Activated T-cell treated with anti-CD3 and anti-CD28 coated beads, Interleukin-2, amount 50 U/mL, for 24 hours (primary cell): ENCODE measurements around the gene CLPTM1L.
A peak's percentile ranks its signal among the peaks of the same experiment; 100 is the strongest.

Experiments used
- DNase-seq: peaks from one replicate; pipeline ENCODE4 v3.0.0-alpha.2; 2020
- H3K27ac Mint-ChIP-seq: 2 replicates; pipeline ENCODE4 v1.8.0; 2020; ENCODE audit warnings: mild to moderate bottlenecking, mixed read lengths
- H3K27me3 Mint-ChIP-seq: 2 replicates; pipeline ENCODE4 v1.8.0; 2020; ENCODE audit warnings: mixed read lengths
- H3K36me3 Mint-ChIP-seq: 2 replicates; pipeline ENCODE4 v1.8.0; 2020; ENCODE audit warnings: low read depth, mixed read lengths
- H3K4me1 Mint-ChIP-seq: 2 replicates; pipeline ENCODE4 v1.8.0; 2020; ENCODE audit warnings: low read depth, mixed read lengths
- H3K4me3 Mint-ChIP-seq: 2 replicates; pipeline ENCODE4 v1.8.0; 2020; ENCODE audit warnings: mild to moderate bottlenecking, moderate library complexity, mixed read lengths
- H3K9me3 Mint-ChIP-seq: 2 replicates; pipeline ENCODE4 v1.8.0; 2020; ENCODE audit warnings: mixed read lengths

The CLPTM1L gene

DNA sequence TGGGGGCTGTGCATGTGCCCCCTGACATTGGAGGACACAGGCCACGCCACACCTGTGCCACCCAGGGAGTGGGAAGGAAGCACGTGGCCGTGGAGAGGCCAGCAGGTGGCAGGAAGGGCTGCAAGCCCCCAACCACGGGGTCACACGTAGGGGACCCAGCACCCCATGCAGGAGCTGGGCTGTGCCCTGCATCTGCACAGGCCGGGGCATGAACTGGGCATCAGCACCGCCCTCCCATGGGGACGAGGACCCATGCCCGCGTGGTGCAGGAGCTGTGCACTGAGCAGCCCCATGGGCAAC lies 13.8 kb upstream of the CLPTM1L start:
- no peak for DNase-seq
- Mint-ChIP-seq H3K27ac (no peak overlapping the region), H3K4me1 (no peaks in the 10 kb centered on the region), H3K36me3 (no peaks in the 10 kb centered on the region), H3K27me3 (peaks cover 45% of the 10 kb centered on the region), H3K9me3 (no peaks in the 10 kb centered on the region), H3K4me3 (no peak overlapping the region)

DNA sequence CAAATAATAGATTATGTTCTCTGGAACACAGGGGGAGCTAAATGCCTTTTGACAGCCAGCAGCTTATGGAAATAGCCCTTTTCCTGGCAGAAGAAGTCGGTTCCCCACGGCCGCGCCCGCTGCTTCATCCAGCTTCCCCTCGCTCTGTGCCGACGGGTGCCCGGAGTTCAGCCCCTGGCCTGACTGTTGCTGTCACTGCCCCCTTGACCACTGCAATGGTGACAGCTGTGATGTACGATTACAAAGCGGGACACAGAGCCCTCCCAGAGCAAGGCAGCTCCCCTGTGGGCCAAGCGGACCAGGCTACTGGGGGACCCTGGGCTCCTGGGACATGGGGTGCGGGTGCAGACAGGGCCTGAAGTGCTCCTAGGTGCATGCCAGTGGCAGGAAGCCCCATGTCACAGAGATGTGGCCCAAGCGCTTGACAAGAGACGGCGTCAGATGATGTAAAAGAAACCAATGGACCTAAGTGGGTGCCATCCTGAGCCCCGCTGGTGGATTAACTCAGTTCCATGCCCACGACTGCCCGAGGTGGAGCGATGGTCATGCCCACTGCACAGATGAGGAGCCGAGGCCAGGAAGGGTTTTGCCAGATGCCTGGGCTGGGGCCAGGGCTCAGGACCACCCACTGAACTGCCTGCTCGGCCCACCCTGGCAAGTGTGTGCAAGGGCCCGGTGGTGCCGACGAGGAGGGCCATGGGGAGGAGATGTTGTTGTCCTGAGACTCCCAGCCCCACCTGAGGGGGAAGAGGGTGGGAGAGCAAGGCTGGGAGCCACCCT lies 13.2 kb upstream of the CLPTM1L start:
- DNase-seq = no peak
- peaks cover 40% of the 10 kb centered on the region for H3K27me3 Mint-ChIP-seq

DNA sequence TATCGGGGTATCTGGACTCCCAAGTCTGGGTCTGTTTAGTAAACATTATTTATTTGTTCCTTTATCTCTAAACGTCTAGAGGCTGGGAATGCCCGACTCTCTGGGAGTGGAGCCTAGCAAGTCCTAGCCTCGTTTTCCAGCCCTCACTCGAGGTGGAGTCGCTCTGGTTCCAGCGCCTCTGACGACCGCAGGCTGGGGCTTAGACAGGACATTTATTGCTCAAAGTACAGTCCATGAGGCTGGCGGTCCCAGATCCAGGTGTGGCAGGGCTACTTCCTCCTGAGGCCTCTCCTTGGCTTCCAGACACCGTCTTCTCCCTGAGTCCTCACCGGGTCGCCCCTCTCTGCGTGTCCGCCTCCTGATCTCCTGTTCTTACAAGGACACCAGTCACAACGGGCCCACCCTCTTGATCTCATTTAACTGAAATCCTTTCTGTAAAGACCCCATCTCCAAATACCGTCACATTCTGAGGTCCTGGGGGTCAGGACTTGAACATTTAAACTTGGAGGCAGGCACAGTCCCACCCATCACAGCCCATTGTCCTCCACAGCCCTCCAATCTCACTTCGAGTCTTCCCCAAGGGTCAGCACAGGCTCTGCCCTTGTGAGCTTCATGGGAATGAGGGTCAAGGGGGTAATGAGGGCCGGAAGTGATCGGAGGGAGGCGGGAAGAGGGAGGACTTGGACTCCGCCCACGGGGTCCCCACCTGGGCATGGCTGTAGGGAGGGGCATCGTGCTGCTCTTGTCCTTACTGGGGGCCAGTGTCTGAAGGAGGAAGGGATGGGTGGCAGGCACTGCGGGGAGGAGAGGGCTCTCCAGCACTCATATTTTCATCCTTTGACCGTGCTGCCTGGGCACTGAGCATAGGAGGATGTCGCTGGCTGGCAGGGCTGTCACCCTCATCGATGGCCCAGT lies 12.2 kb upstream of the CLPTM1L start:
- Mint-ChIP-seq H3K36me3 (no peaks in the 10 kb centered on the region), H3K4me3 (no peak overlapping the region), H3K9me3 (no peaks in the 10 kb centered on the region), H3K4me1 (no peaks in the 10 kb centered on the region), H3K27me3 (peaks cover 32% of the 10 kb centered on the region), H3K27ac (no peak overlapping the region)
- DNase-seq = no peak

More for the DNA sequence above, 13.2 kb upstream of the CLPTM1L start:
- H3K27ac Mint-ChIP-seq = no peak overlapping the region
- no peaks in the 10 kb centered on the region for H3K9me3 Mint-ChIP-seq
- no peaks in the 10 kb centered on the region for H3K4me1 Mint-ChIP-seq
- H3K4me3 Mint-ChIP-seq = no peak overlapping the region
- no peaks in the 10 kb centered on the region for H3K36me3 Mint-ChIP-seq

DNA sequence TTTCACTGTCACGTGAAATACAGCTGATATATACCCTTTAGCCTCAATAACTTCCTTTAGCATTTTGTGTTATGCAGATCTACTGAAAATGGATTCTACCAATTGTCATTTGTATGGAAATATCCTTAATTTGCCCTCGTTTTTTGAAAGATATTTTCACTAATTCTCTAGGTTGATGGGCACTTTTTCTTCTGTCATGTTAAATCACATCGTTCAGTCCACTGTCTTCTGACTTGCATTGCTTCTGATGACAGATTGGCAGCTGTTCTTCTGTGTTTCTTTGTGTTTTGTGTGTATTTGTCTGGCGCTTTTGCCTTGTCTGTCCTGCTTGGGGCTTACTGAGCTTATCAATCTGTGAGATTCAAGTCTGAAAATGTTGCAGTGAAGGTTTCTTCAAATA lies 9.7 kb upstream of the CLPTM1L start:
- H3K4me3 Mint-ChIP-seq = no peak overlapping the region
- no peak for DNase-seq

DNA sequence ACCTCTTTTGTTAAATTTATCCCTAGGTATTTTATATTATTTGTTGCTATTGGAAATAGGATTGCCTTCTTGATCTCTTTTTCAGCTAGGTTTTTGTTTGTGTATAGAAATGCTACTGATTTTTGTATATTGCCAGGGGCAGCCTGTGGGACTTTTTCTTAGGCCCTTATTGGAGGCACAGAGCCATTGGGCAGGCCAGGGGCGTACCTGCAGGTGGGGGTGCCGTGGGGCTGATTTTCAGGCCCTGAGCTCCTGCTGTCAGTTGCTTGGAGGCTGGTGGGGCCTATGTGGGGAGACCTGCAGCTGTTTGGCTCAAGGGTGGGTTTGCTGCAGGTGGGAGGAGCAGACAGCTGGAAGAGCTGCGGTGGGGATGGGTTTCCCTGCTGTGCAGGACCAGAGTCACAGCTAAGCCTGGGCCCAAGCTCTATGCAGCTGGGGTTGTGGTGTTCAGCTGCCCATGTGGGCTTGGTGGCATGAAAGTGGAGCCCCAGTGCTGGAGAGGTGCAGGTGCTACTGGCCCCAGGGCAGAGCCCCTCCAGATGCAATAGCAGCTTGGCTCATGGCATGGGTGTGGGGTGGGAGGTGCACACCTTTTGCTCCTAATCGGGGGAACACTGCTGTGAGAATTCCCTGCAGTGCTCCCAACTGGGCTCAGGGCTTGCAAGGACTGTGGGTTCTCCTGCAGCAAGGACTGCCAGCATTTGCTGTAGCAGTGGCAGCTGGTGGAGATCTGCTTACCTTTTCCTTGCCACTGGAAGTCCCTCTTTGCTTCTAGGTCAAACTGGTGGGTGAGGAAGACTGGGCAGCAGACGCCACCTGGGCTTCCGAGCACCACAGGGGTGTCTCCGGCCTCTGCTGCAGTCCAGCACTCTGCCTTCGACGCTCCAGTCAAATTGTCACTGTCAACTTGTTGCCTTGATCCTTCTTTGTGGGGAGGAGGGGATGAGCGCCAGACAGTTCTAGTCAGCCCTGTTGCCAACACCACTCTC lies 7.6 kb upstream of the CLPTM1L start:
- H3K27ac Mint-ChIP-seq = no peak overlapping the region
- no peak overlapping the region for H3K4me3 Mint-ChIP-seq
- no peaks in the 10 kb centered on the region for H3K36me3 Mint-ChIP-seq
- H3K4me1 Mint-ChIP-seq = no peaks in the 10 kb centered on the region
- peaks cover 5% of the 10 kb centered on the region for H3K27me3 Mint-ChIP-seq
- DNase-seq = no peak
- no peaks in the 10 kb centered on the region for H3K9me3 Mint-ChIP-seq

More for the DNA sequence above, 9.7 kb upstream of the CLPTM1L start:
- Mint-ChIP-seq H3K27ac (no peak overlapping the region), H3K4me1 (no peaks in the 10 kb centered on the region), H3K27me3 (peaks cover 13% of the 10 kb centered on the region), H3K9me3 (no peaks in the 10 kb centered on the region), H3K36me3 (no peaks in the 10 kb centered on the region)

DNA sequence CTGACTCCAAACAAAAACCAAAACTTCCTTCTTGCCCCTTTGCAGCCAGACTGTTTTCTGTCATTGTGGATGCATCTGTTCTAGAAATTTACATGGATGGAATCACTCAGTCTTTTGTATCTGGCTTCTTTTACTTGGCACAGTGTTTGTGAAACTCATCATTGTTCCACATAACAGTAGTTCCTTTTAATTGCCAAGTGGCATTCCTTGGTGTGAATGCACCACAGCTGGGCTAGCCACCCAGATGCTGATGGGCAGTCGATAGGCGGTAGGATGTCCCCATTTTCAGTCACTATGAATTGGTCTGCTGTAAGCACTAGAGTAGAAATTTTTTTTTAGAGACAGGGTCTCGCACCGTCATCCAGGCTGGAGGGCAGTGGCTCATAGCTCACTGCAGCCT lies 6.3 kb upstream of the CLPTM1L start:
- peaks cover 2% of the 10 kb centered on the region for H3K4me1 Mint-ChIP-seq
- H3K27ac Mint-ChIP-seq = no peak overlapping the region
- no peaks in the 10 kb centered on the region for H3K36me3 Mint-ChIP-seq
- no peak overlapping the region for H3K4me3 Mint-ChIP-seq
- no peaks in the 10 kb centered on the region for H3K27me3 Mint-ChIP-seq
- no peak for DNase-seq
- H3K9me3 Mint-ChIP-seq = no peaks in the 10 kb centered on the region

DNA sequence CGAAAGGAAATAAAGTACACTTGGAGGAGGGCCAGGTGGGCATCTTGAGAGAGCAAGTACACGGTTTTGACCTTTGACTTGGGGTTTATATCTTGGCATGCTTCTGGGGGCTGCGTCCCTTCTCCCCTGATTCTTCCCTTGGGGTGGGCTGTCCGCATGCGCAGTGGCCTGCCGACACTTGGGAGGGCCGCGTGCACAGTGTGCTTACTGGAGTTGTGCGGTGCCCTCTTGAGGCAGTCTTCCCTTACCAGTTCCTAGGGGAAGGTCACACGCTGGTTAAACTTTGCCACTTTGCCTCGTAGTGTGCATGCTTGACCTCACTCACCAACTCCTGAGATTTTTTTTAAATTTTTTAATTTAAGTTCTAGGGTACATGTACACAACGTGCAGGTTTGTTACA lies 4.3 kb upstream of the CLPTM1L start:
- H3K4me1 Mint-ChIP-seq = peaks cover 8% of the 10 kb centered on the region
- no peaks in the 10 kb centered on the region for H3K9me3 Mint-ChIP-seq
- no peak overlapping the region for H3K4me3 Mint-ChIP-seq
- no peak overlapping the region for H3K27ac Mint-ChIP-seq
- H3K27me3 Mint-ChIP-seq = no peaks in the 10 kb centered on the region
- DNase-seq = no peak
- peaks cover 1% of the 10 kb centered on the region for H3K36me3 Mint-ChIP-seq

DNA sequence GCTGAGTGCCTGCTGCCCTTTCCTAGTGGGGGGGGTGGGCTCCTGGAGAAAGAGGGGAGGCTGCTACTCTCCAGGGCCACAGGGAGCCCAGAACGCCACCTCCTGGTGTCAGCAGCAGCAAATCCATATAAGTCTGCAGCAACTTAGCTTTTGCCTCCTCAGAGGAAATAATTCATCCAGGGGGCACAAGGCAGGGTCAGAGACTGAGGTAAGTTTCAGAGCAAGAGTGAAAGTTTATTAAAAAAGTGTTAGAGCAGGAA lies 4.0 kb upstream of the CLPTM1L start:
- Mint-ChIP-seq H3K9me3 (no peaks in the 10 kb centered on the region), H3K27me3 (no peaks in the 10 kb centered on the region), H3K4me3 (no peak overlapping the region), H3K27ac (no peak overlapping the region), H3K4me1 (peaks cover 11% of the 10 kb centered on the region), H3K36me3 (peaks cover 5% of the 10 kb centered on the region)
- DNase-seq = no peak

DNA sequence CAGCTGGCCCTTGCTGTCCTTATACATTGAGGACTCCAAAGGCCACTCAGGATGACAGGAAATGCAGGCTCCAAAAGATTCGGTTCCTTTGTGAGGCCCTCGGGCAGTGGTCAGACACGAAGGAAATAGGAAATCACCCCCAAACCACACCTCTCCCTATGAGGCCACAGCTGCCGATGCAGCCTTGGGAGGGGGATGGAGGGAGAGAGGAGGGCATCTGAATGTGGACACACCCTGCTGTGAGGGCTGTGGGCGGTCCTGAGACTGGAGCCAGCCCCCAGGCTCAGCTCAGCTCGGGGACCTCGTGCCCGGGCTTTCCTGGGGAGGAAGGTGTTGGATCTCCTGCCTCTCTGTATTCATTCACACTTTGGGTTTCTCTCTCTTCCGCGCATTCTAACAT lies 2.7 kb upstream of the CLPTM1L start:
- no peaks in the 10 kb centered on the region for H3K9me3 Mint-ChIP-seq
- DNase-seq = no peak
- H3K4me1 Mint-ChIP-seq = peaks cover 20% of the 10 kb centered on the region
- H3K27ac Mint-ChIP-seq = no peak overlapping the region
- H3K27me3 Mint-ChIP-seq = no peaks in the 10 kb centered on the region
- H3K36me3 Mint-ChIP-seq = peaks cover 18% of the 10 kb centered on the region
- H3K4me3 Mint-ChIP-seq = no peak overlapping the region

DNA sequence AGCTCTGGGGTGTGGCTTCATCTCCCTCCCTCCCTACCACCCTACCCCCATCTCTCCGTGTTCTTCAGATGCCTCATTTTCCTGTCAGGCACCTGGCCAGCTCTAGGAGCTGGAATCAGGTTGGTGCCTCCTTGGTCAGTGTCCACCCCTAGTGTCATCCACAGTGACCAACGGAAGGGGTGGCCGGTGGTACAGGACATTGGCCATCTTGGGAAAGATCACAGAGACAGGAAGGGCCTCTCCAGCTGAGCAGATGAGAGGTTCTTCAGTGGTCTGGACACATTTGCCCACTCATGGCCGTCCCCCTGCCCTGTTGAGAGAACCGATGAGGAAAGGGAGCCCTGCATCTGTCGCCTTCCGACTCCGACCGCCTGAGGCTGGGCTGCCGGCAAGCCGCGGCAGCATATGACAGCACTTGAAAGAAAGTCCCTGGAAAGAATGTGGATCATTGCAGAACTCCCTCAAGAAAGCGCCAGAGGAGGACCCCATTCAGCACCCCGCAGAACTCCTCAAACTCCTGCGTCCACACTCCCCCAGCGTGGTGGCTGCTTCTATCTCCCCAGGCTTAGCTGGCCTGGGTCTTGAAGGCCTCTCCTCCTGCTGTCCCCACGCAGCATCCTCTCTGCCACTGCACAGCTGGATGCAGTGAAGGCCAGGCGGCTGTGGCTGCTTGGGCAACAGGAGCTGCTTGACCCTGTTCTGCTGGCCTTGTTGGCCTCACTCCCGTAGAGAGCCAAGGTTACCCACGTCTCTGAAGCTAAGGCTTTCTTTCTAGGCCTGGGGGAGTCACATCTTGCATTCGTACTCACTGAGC lies 1.9 kb upstream of the CLPTM1L start:
- peaks cover 25% of the 10 kb centered on the region for H3K36me3 Mint-ChIP-seq
- DNase-seq = no peak
- peaks cover 24% of the 10 kb centered on the region for H3K4me1 Mint-ChIP-seq
- H3K4me3 Mint-ChIP-seq = peak overlapping the region; percentile 81
- H3K27ac Mint-ChIP-seq = peak overlapping the region; percentile 82
- no peaks in the 10 kb centered on the region for H3K9me3 Mint-ChIP-seq
- H3K27me3 Mint-ChIP-seq = no peaks in the 10 kb centered on the region

DNA sequence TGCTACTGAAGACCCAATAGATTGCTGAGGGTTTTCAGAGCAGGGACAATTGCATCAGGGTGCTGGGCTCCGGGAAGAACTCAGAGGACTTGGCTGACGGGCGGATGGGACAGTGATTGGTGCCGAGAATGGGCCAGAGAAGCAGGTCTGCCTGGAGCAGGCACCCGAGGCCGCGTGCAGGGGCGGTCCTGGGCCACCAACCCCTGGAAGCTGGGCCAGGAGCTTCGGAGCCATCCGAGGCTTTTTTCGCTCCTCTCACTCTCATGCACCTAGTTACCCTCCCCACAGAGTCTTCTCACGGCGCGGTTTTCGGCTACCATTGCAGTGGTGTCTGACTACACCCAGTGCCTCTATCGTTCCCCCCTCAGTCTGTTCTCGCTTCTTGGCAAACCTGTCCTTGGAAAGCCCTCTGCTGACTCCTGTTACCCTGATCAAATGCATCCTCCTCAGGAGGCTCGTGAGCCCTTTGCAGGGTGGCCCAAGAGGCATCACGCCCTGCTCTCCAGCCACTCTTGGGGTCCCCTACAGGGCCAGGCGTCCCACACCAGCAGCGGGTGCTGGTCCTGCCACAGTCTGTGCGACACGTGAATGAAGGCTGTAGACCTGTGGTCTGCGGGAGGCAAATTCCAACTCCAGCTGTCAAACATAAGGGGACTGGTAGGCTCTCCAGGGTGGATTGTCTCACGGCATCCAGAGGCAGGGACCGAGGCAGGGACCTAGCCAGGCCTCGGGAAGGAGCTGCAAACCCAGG lies 1.2 kb upstream of the CLPTM1L start:
- DNase-seq = no peak
- H3K9me3 Mint-ChIP-seq = no peaks in the 10 kb centered on the region
- peak overlapping the region; percentile 81 for H3K4me3 Mint-ChIP-seq
- peaks cover 31% of the 10 kb centered on the region for H3K4me1 Mint-ChIP-seq
- peaks cover 33% of the 10 kb centered on the region for H3K36me3 Mint-ChIP-seq
- H3K27ac Mint-ChIP-seq = peak overlapping the region; percentile 82
- no peaks in the 10 kb centered on the region for H3K27me3 Mint-ChIP-seq

DNA sequence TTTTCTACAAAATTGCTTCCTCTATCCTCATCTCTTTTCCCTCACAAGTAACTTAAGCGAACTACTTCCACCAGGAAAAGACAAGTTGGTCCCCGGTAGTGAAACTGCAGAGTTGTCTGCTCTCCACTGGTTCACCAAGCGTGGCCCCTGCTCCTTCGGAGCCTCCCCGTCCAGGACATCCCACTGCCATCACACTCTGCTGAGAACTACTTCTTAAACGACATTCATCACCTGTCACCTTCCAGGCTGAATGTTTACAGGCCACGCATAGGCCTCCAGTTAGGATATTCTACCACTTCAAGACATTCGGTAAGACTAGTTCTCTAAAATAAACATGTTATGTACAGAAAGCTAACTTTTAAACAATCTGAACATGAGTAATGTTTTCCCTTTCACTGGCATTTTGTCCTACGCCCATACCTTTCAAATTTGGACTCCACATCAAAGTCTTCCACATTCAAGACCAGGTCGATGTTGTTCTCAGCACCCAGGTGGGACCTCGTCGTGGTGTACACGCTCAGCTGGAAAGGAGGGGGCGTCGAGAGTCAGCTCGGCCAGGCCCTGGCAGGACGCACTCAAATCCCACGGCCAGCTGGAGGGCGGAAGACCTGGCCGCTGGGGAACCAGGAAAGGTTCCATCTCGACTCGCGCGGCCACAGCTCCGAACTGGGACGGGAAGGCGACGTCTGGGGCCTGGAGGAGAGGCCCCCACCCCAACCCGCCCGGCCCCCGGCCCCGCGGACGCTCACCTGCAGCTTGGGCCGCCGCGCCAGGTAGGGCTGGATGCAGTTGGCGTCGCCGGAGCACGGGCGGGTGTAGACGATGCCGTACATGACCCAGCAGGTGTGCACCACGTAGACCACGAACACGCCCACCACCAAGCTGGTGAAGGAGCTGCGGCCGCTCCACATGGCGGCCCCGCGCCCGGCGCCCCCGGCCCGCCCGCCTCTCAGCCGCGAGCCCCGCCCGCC lies 683 bp downstream of the CLPTM1L start:
- H3K9me3 Mint-ChIP-seq = no peaks in the 10 kb centered on the region
- DNase-seq = no peak
- peaks cover 36% of the 10 kb centered on the region for H3K4me1 Mint-ChIP-seq
- H3K27me3 Mint-ChIP-seq = no peaks in the 10 kb centered on the region
- peak overlapping the region; percentile 91 for H3K27ac Mint-ChIP-seq
- peaks cover 46% of the 10 kb centered on the region for H3K36me3 Mint-ChIP-seq
- H3K4me3 Mint-ChIP-seq = peak overlapping the region; percentile 88
